ENCODE data around the gene PHF12.

GRCh38 chr17:28889996-28890395 is 61.3 kb downstream of the PHF12 start:
- TF ChIP-seq FOXM1 (IDR thresholded peaks at IDR 0.05; ENCODE audit: borderline replicate concordance) (no peak), BHLHE40 (IDR thresholded peaks at IDR 0.05; ENCODE audit: borderline replicate concordance) (no peak), FOXA1 (IDR thresholded peaks at IDR 0.05) (no peak), FOXK2 (IDR thresholded peaks at IDR 0.05) (no peak), LEF1 (IDR thresholded peaks at IDR 0.05; ENCODE audit: borderline replicate concordance) (no peak), ARNT (IDR thresholded peaks at IDR 0.05) (no peak), SP1 (IDR thresholded peaks at IDR 0.05) (no peak), ELF4 (IDR thresholded peaks at IDR 0.05) (no peak), CTBP1 (IDR thresholded peaks at IDR 0.05; ENCODE audit: borderline replicate concordance) (no peak), ZNF384 (IDR thresholded peaks at IDR 0.05) (no peak), SUZ12 (IDR thresholded peaks at IDR 0.05) (no peak)
